Endothelial cell of umbilical vein (primary cell): Measurements from ENCODE around the gene HMGN1. TPM values are rescaled to one million over a fixed set of nuclear protein-coding genes. Genes with fewer than 3 reads are reported as not detected.

ENCODE experiments used
- BruUV-seq: library from RNA; stranded (reverse); fragments of 400-500 nt; replicated peaks from 2 replicates; lab custom pipeline; 2021; lab: Mats Ljungman, UMichigan
- CTCF ChIA-PET: fragments of 300-600, 350-600 bp; sonication (Branson Sonifier 250); formaldehyde crosslinking; loops from one replicate; lab custom pipeline; 2021; ENCODE audit warnings: antibody characterized with exemption, inconsistent platforms; lab: Charles Lee
- POLR2A ChIA-PET: fragments of 300-600, 350-600 bp; sonication (Branson Sonifier 250); formaldehyde crosslinking; loops from one replicate; lab custom pipeline; 2021; ENCODE audit warnings: antibody characterized with exemption, inconsistent platforms; lab: Charles Lee
- DNase-seq: peaks from one replicate; pipeline ENCODE4 v3.0.0-alpha.2; 2011; ENCODE audit warnings: low read depth, low spot score
- FAIRE-seq: peaks from 2 replicates; lab custom pipeline; 2011; peaks lifted over from hg19 to GRCh38; lab: Jason Lieb, UNC
- H2AFZ ChIP-seq: 2 replicates; pipeline ENCODE4 v1.6.0; 2012; ENCODE audit warnings: low read depth, low read length, control low read depth, inconsistent platforms
- H3K27ac ChIP-seq: 2 replicates; pipeline ENCODE4 v1.5.1; 2011; ENCODE audit warnings: low read depth, mild to moderate bottlenecking, control low read depth, low read length, moderate library complexity; ENCODE audit not compliant: insufficient read depth
- H3K27me3 ChIP-seq, 2 experiments: 2 replicates each; pipeline versions ENCODE4 v1.6.0 to v1.6.1; 2011; ENCODE audit warnings: low read length in 2 of 2, mixed read lengths in 1 of 2; ENCODE audit not compliant: control insufficient read depth in 2 of 2, insufficient read depth in 2 of 2
- H3K36me3 ChIP-seq, 2 experiments: 2 replicates in 1 of 2; 3 replicates in 1 of 2; pipeline ENCODE4 v1.5.1; 2011; ENCODE audit warnings: low read length in 2 of 2, mild to moderate bottlenecking in 1 of 2, moderate library complexity in 1 of 2; ENCODE audit not compliant: control insufficient read depth in 2 of 2, insufficient read depth in 2 of 2; ENCODE audit errors: extremely low read depth in 1 of 2
- H3K4me1 ChIP-seq: 3 replicates; pipeline ENCODE4 v1.5.1; 2011; ENCODE audit warnings: mild to moderate bottlenecking, low read length; ENCODE audit not compliant: control insufficient read depth, insufficient read depth; ENCODE audit errors: extremely low read depth
- H3K4me2 ChIP-seq: 2 replicates; pipeline ENCODE4 v1.6.1; 2011; ENCODE audit warnings: low read length, control low read depth, mixed read lengths; ENCODE audit not compliant: insufficient read depth
- H3K4me3 ChIP-seq, 3 experiments: fragments of 200-600 bp in 1 of 3; sonication (generic), shearing (Covaris generic) in 1 of 3; replicated peaks in 1 of 3; 2 replicates each; pipeline ENCODE4 v1.5.1; 2011 to 2016; ENCODE audit warnings: control low read depth in 3 of 3, low read length in 3 of 3, mild to moderate bottlenecking in 2 of 3, inconsistent platforms in 1 of 3, low read depth in 1 of 3, moderate library complexity in 1 of 3; ENCODE audit not compliant: insufficient read depth in 1 of 3
- H3K79me2 ChIP-seq: 2 replicates; pipeline ENCODE4 v1.6.0; 2012; ENCODE audit warnings: low read length, inconsistent platforms; ENCODE audit not compliant: control insufficient read depth, insufficient read depth
- H3K9ac ChIP-seq: replicated peaks from 2 replicates; pipeline ENCODE3; 2011; ENCODE audit warnings: low read length, control low read depth; ENCODE audit not compliant: insufficient read depth; ENCODE audit errors: extremely low read depth
- H3K9me1 ChIP-seq: replicated peaks from 3 replicates; pipeline ENCODE4 v1.6.0; 2011; ENCODE audit warnings: mild to moderate bottlenecking, low read length; ENCODE audit not compliant: control insufficient read depth, insufficient read depth; ENCODE audit errors: extremely low read depth
- H3K9me3 ChIP-seq: replicated peaks from 2 replicates; pipeline ENCODE4 v1.5.1; 2012; ENCODE audit warnings: low read length, inconsistent platforms; ENCODE audit not compliant: control insufficient read depth, insufficient read depth
- H4K20me1 ChIP-seq: replicated peaks from 2 replicates; pipeline ENCODE3; 2011; ENCODE audit warnings: mild to moderate bottlenecking, low read length; ENCODE audit not compliant: control insufficient read depth, insufficient read depth; ENCODE audit errors: extremely low read depth
- CTCF ChIP-seq, 2 donors: IDR thresholded peaks; 1 replicate in 1 of 2; 2 replicates in 1 of 2; pipeline ENCODE4 v1.5.1; 2011; ENCODE audit warnings: low read length in 2 of 2, mild to moderate bottlenecking in 2 of 2, moderate library complexity in 2 of 2, control low read depth in 1 of 2, inconsistent platforms in 1 of 2, low read depth in 1 of 2; ENCODE audit not compliant: insufficient read depth in 1 of 2; ENCODE audit errors: extremely low read depth in 1 of 2
- EZH2 ChIP-seq: IDR thresholded peaks from 2 replicates; pipeline ENCODE4 v1.6.1; 2012; ENCODE audit warnings: borderline replicate concordance, low read depth, mild to moderate bottlenecking, moderate library complexity, low read length, inconsistent platforms; ENCODE audit not compliant: severe bottlenecking
- FOS ChIP-seq: IDR thresholded peaks from 2 replicates; pipeline ENCODE4 v1.6.1; 2011; ENCODE audit warnings: mild to moderate bottlenecking, low read length, moderate library complexity, borderline replicate concordance; ENCODE audit not compliant: insufficient read depth
- GATA2 ChIP-seq: IDR thresholded peaks from 2 replicates; pipeline ENCODE4 v1.7.0; 2011; ENCODE audit warnings: low read depth, mild to moderate bottlenecking, moderate library complexity, mixed read lengths, low read length; ENCODE audit not compliant: insufficient read length, insufficient read depth
- JUN ChIP-seq: IDR thresholded peaks from 2 replicates; pipeline ENCODE4 v1.6.1; 2011; ENCODE audit warnings: borderline replicate concordance, low read depth; ENCODE audit not compliant: insufficient read length, insufficient read depth
- MAX ChIP-seq: IDR thresholded peaks from 2 replicates; pipeline ENCODE4 v1.6.1; 2011; ENCODE audit not compliant: insufficient read depth, insufficient read length
- MYC ChIP-seq: IDR thresholded peaks from one replicate; pipeline ENCODE4 v1.6.1; 2011; ENCODE audit warnings: mild to moderate bottlenecking, low read depth, low read length
- POLR2A ChIP-seq: IDR thresholded peaks from 2 replicates; pipeline ENCODE4 v1.6.1; 2012; ENCODE audit warnings: low read depth, mild to moderate bottlenecking, control low read depth, low read length
- POLR2AphosphoS5 ChIP-seq: IDR thresholded peaks from 2 replicates; pipeline ENCODE4 v1.6.1; 2012; ENCODE audit warnings: low read depth, mild to moderate bottlenecking, control low read depth, low read length, moderate library complexity; ENCODE audit not compliant: insufficient read depth
- dilution Hi-C: fragments of 300-500 bp; cut with MboI; formaldehyde crosslinking; loops from one replicate; pipeline ENCODE4 v1.15.0; 2019; ENCODE audit warnings: low sequenced_read_pairs; ENCODE audit not compliant: extremely low pct_ligation_motif_present
- intact Hi-C: fragments of 100-400 bp; cut with micrococcal nuclease; formaldehyde crosslinking; loops from one replicate; pipeline ENCODE4 v1.10.0; 2022
- polyA plus RNA-seq, 4 experiments: library from polyadenylated mRNA; depleted of rRNA in 3 of 4; stranded (reverse) in 3 of 4; unstranded in 1 of 4; fragments of >200 nt; gene quantifications; 2 replicates each; pipeline versions ENCODE4 v1.2.1 to v1.2.3, GENCODE V29; 2011 to 2012; ENCODE audit warnings: missing spikeins in 1 of 4
- total RNA-seq: library from RNA; stranded (reverse); gene quantifications from 2 replicates; pipeline ENCODE4 v1.2.3, GENCODE V29; 2021

Gene HMGN1
- total and polyA plus RNA-seq, 2 donors (not counting 3 experiments of a cell fraction or from before 2014, with no cell fraction given) = 162 to 360 TPM

GRCh38 chr21:39341249-39341923, 7.5 kb downstream of the HMGN1 start:
- TF ChIP-seq JUN (no peak), FOS (no peak), POLR2AphosphoS5 (no peak), MYC (no peak), MAX (no peak), CTCF (IDR thresholded peaks at IDR 0.05; ENCODE audit: extremely low read depth in 1 of 2, insufficient read depth in 1 of 2, low read depth in 1 of 2, low read length in 2 of 2) (no peak), POLR2A (no peak), GATA2 (no peak), EZH2 (no peak)
- Histone ChIP-seq H3K79me2 (peaks cover 17% of the 10 kb centered on the region), H3K27ac (no peak overlapping the region), H3K4me2 (no peak overlapping the region), H3K4me3 (no peak overlapping the region), H3K9me3 (no peaks in the 10 kb centered on the region), H3K27me3 (no peaks in the 10 kb centered on the region), H4K20me1 (peaks cover 5% of the 10 kb centered on the region), H2AFZ (no peak overlapping the region), H3K36me3 (peaks cover 10 to 28% of the 10 kb centered on the region in 2 experiments), H3K4me1 (peaks cover 15% of the 10 kb centered on the region), H3K9me1 (no peaks in the 10 kb centered on the region), H3K9ac (no peak overlapping the region)
- BruUV-seq = no TSS peak
- CTCF ChIA-PET = interaction anchor here (1.1 kb wide), 1 partner anchor 14 kb away, joined by 3 read pairs; no protein-coding TSS in a partner anchor
- no peak for FAIRE-seq
- dilution Hi-C loops = no loop called here
- intact Hi-C loops = no loop called here
- no peak for DNase-seq
- POLR2A ChIA-PET = no interaction called here
